Progenitor cell of endocrine pancreas (in vitro differentiated cells): ENCODE results near the gene FYB2. TPM values are rescaled to one million over a fixed set of nuclear protein-coding genes. Genes with fewer than 3 reads are reported as not detected.

ENCODE experiments used
- DNase-seq: peaks from one replicate; pipeline ENCODE4 v3.0.0; 2021; ENCODE audit warnings: low spot score; ENCODE audit not compliant: unreplicated experiment
- H3K27ac Mint-ChIP-seq: 2 replicates; pipeline ENCODE4 v1.8.0; 2021; ENCODE audit warnings: mild to moderate bottlenecking, moderate library complexity, mixed read lengths
- H3K27me3 Mint-ChIP-seq: 2 replicates; pipeline ENCODE4 v1.8.0; 2021; ENCODE audit warnings: mixed read lengths
- H3K36me3 Mint-ChIP-seq: 2 replicates; pipeline ENCODE4 v1.8.0; 2022; ENCODE audit warnings: mixed read lengths; ENCODE audit not compliant: insufficient read depth
- H3K4me1 Mint-ChIP-seq: 2 replicates; pipeline ENCODE4 v1.8.0; 2021; ENCODE audit warnings: low read depth, mixed read lengths
- H3K4me3 Mint-ChIP-seq: 2 replicates; pipeline ENCODE4 v1.8.0; 2021; ENCODE audit warnings: low read depth, mild to moderate bottlenecking, moderate library complexity, mixed read lengths
- H3K9me3 Mint-ChIP-seq: 2 replicates; pipeline ENCODE4 v1.8.0; 2021; ENCODE audit warnings: low read depth, mixed read lengths
- CTCF ChIP-seq: fragments of 200-600 bp; sonication (generic); IDR thresholded peaks from one replicate; pipeline ENCODE4 v1.5.0; 2021; ENCODE audit warnings: antibody characterized with exemption, mild to moderate bottlenecking; ENCODE audit not compliant: unreplicated experiment
- total RNA-seq: library from RNA; stranded (reverse); gene quantifications from 2 replicates; pipeline ENCODE4 v1.2.1, GENCODE V29; 2021

FYB2 gene
- total RNA-seq, 1 donor from 2014 or later: 9.6 TPM

DNA sequence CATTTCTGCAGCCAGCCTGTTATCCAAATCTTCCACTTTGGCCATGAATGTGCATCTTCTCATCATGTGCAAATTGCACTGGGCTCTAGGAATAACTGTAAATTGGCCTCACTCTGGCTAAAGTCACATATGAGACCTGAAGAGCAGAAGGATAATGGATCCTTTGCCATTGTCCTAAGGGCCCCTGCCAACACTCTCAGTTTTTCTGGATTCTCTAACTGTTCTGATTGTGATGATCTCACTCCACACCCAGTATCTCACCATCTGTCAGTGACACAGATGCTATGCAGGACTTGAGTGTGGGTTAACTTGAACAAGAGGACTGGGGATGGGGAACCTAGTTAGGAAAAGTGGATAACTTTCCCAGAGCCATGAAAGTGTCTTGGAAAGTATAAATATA lies 8.5 kb upstream of the FYB2 start:
- DNase-seq: no peak

GRCh38 chr1:56825436-56825835 lies 6.2 kb upstream of the FYB2 start:
- Mint-ChIP-seq H3K4me3 (no peak overlapping the region), H3K27me3 (no peaks in the 10 kb centered on the region), H3K36me3 (no peaks in the 10 kb centered on the region), H3K4me1 (peaks cover 14% of the 10 kb centered on the region), H3K27ac (no peak overlapping the region), H3K9me3 (no peaks in the 10 kb centered on the region)
- no peak for DNase-seq
- TF ChIP-seq CTCF: no peak

More for the DNA sequence above, 8.5 kb upstream of the FYB2 start:
- peaks cover 5% of the 10 kb centered on the region for H3K4me1 Mint-ChIP-seq
- no peaks in the 10 kb centered on the region for H3K9me3 Mint-ChIP-seq
- H3K4me3 Mint-ChIP-seq: no peak overlapping the region
- no peaks in the 10 kb centered on the region for H3K36me3 Mint-ChIP-seq
- no peaks in the 10 kb centered on the region for H3K27me3 Mint-ChIP-seq
- H3K27ac Mint-ChIP-seq: no peak overlapping the region
- TF ChIP-seq CTCF: no peak

DNA sequence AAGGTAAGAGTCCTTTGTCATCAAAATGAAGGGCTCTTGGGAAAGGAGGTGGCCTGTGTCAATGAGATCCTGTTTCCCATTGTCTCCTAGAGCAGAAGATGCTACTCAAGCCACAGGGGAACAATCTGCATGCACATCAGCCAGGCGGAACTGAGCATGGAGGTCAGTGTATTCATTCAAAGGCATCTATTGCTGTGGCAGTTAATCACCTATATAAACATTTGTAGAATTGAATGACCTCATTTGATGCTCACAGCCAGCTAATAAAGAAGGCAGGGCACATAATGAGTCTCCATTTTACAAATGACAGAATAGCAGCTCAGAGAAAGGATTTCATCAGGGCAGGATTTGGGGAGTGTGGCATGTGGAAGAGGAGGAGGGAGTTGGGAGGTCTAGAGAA lies 5.7 kb upstream of the FYB2 start:
- Mint-ChIP-seq H3K27me3 (no peaks in the 10 kb centered on the region), H3K4me1 (peaks cover 18% of the 10 kb centered on the region), H3K27ac (no peak overlapping the region), H3K9me3 (no peaks in the 10 kb centered on the region), H3K4me3 (no peak overlapping the region), H3K36me3 (no peaks in the 10 kb centered on the region)
- no peak for DNase-seq
- no peak for TF ChIP-seq CTCF

- no peak for TF ChIP-seq CTCF
- Mint-ChIP-seq H3K4me1 (peaks cover 23% of the 10 kb centered on the region), H3K27me3 (no peaks in the 10 kb centered on the region), H3K4me3 (no peak overlapping the region), H3K27ac (no peak overlapping the region), H3K36me3 (no peaks in the 10 kb centered on the region), H3K9me3 (no peaks in the 10 kb centered on the region)
- no peak for DNase-seq
Measured at GRCh38 chr1:56824271-56824670, 5.1 kb upstream of the FYB2 start.

GRCh38 chr1:56821462-56821797 lies 2.2 kb upstream of the FYB2 start:
- Mint-ChIP-seq H3K9me3 (no peaks in the 10 kb centered on the region), H3K4me1 (peaks cover 41% of the 10 kb centered on the region), H3K27ac (peak overlapping the region; percentile 76), H3K4me3 (peak overlapping the region; percentile 42), H3K36me3 (no peaks in the 10 kb centered on the region), H3K27me3 (no peaks in the 10 kb centered on the region)
- DNase-seq: no peak
- TF ChIP-seq CTCF: no peak
